CD4-positive, CD25-positive, alpha-beta regulatory T cell (primary cell): Measurements from ENCODE around the gene SDK1. TPM values are rescaled to one million over a fixed set of nuclear protein-coding genes. Genes with fewer than 3 reads are reported as not detected.
A peak's percentile ranks its signal among the peaks of the same experiment; 100 is the strongest.

ENCODE experiments used
- ATAC-seq, 2 donors: fragments of 150-1000 bp; cut with Tn5 transposase; one replicate each; pipeline ENCODE4 v1.10.0; 2021; ENCODE audit warnings: low read depth in 2 of 2, moderate number of reproducible peaks in 2 of 2, moderate library complexity in 1 of 2
- DNase-seq, 3 donors: peaks; one replicate each; pipeline versions ENCODE4 v3.0.0 to v3.0.0-alpha.2; 2012 to 2022; ENCODE audit warnings: mixed read lengths in 1 of 3
- H3K27ac ChIP-seq: one replicate; pipeline ENCODE4 v1.7.0; 2013; ENCODE audit warnings: mild to moderate bottlenecking, low read length; ENCODE audit not compliant: insufficient read depth, poor library complexity, severe bottlenecking
- H3K27me3 ChIP-seq: one replicate; pipeline ENCODE4 v1.7.0; 2013; ENCODE audit warnings: low read length; ENCODE audit not compliant: control insufficient read depth, insufficient read depth
- H3K36me3 ChIP-seq: one replicate; pipeline ENCODE4 v1.7.0; 2013; ENCODE audit warnings: mild to moderate bottlenecking, low read length, moderate library complexity; ENCODE audit not compliant: control insufficient read depth, insufficient read depth
- H3K4me1 ChIP-seq: 2 replicates; pipeline ENCODE4 v1.7.0; 2013; ENCODE audit warnings: mild to moderate bottlenecking, low read length; ENCODE audit not compliant: insufficient read depth, control insufficient read depth, poor library complexity, severe bottlenecking
- H3K4me3 ChIP-seq: one replicate; pipeline ENCODE4 v1.7.0; 2013; ENCODE audit warnings: low read depth, mild to moderate bottlenecking, low read length, moderate library complexity
- H3K9me3 ChIP-seq, 2 experiments: 1 replicate in 1 of 2; 2 replicates in 1 of 2; pipeline ENCODE4 v1.7.0; 2013; ENCODE audit warnings: low read length in 2 of 2, mild to moderate bottlenecking in 1 of 2, moderate library complexity in 1 of 2; ENCODE audit not compliant: control insufficient read depth in 2 of 2
- H3K27ac Mint-ChIP-seq, 3 donors: one replicate each; pipeline ENCODE4 v1.8.0; 2020 to 2022; ENCODE audit warnings: mild to moderate bottlenecking in 3 of 3, mixed read lengths in 3 of 3, moderate library complexity in 2 of 3
- H3K27me3 Mint-ChIP-seq: one replicate; pipeline ENCODE4 v1.8.0; 2022; ENCODE audit warnings: mild to moderate bottlenecking, mixed read lengths
- H3K36me3 Mint-ChIP-seq: one replicate; pipeline ENCODE4 v1.8.0; 2020; ENCODE audit warnings: mixed read lengths
- H3K4me1 Mint-ChIP-seq, 4 donors: one replicate each; pipeline ENCODE4 v1.8.0; 2020 to 2022; ENCODE audit warnings: mixed read lengths in 4 of 4, mild to moderate bottlenecking in 1 of 4
- H3K4me3 Mint-ChIP-seq, 4 donors: one replicate each; pipeline ENCODE4 v1.8.0; 2020 to 2022; ENCODE audit warnings: mild to moderate bottlenecking in 4 of 4, mixed read lengths in 4 of 4, moderate library complexity in 3 of 4
- H3K9me3 Mint-ChIP-seq, 7 donors: one replicate each; pipeline ENCODE4 v1.8.0; 2020 to 2022; ENCODE audit warnings: mixed read lengths in 7 of 7, mild to moderate bottlenecking in 3 of 7, moderate library complexity in 2 of 7
- polyA plus RNA-seq, 4 donors: library from polyadenylated mRNA; unstranded; fragments of 300-500 nt; fragmentation: Illumina TruSeq; gene quantifications; one replicate each; pipeline ENCODE4 v1.2.3, GENCODE V29; 2021
- total RNA-seq: library from RNA; stranded (reverse); gene quantifications from one replicate; pipeline ENCODE4 v1.2.3, GENCODE V29; 2022

Gene SDK1
- total and polyA plus RNA-seq, 5 donors from 2014 or later, result 0.47 TPM; not detected in 4

GRCh38 chr7:3292694-3293093 lies 8.4 kb upstream of the SDK1 start:
- H3K4me1 Mint-ChIP-seq, result no peaks in the 10 kb centered on the region
- Histone ChIP-seq H3K9me3 (peaks cover 0 to 3% of the 10 kb centered on the region in 2 experiments), H3K4me3 (no peak overlapping the region), H3K4me1 (no peaks in the 10 kb centered on the region), H3K27ac (no peak overlapping the region), H3K27me3 (peaks cover 4% of the 10 kb centered on the region), H3K36me3 (no peaks in the 10 kb centered on the region)
- peaks cover 19% of the 10 kb centered on the region for H3K27me3 Mint-ChIP-seq
- no peaks in the 10 kb centered on the region for H3K36me3 Mint-ChIP-seq
- H3K27ac Mint-ChIP-seq, result no peak overlapping the region
- DNase-seq (no peak), ATAC-seq (no peak)
- H3K9me3 Mint-ChIP-seq, result peaks cover 0 to 3% (median 0%) of the 10 kb centered on the region in 7 donors
- H3K4me3 Mint-ChIP-seq, result no peak overlapping the region

- no peak for ATAC-seq
- Mint-ChIP-seq H3K36me3 (no peaks in the 10 kb centered on the region), H3K27ac (peak overlapping the region in 1 of 3 donors; percentile 79), H3K4me3 (no peak overlapping the region), H3K27me3 (peaks cover 26% of the 10 kb centered on the region), H3K4me1 (peaks cover 0 to 1% (median 0%) of the 10 kb centered on the region in 4 donors), H3K9me3 (peaks cover 0 to 3% (median 0%) of the 10 kb centered on the region in 7 donors)
- H3K4me1 ChIP-seq, result no peaks in the 10 kb centered on the region
- no peak overlapping the region for H3K4me3 ChIP-seq
- no peaks in the 10 kb centered on the region for H3K36me3 ChIP-seq
- no peaks in the 10 kb centered on the region for H3K9me3 ChIP-seq
- H3K27me3 ChIP-seq, result peaks cover 6% of the 10 kb centered on the region
- DNase-seq, result no peak
- H3K27ac ChIP-seq, result no peak overlapping the region
Measured at GRCh38 chr7:3294432-3295100, 6.5 kb upstream of the SDK1 start.

DNA sequence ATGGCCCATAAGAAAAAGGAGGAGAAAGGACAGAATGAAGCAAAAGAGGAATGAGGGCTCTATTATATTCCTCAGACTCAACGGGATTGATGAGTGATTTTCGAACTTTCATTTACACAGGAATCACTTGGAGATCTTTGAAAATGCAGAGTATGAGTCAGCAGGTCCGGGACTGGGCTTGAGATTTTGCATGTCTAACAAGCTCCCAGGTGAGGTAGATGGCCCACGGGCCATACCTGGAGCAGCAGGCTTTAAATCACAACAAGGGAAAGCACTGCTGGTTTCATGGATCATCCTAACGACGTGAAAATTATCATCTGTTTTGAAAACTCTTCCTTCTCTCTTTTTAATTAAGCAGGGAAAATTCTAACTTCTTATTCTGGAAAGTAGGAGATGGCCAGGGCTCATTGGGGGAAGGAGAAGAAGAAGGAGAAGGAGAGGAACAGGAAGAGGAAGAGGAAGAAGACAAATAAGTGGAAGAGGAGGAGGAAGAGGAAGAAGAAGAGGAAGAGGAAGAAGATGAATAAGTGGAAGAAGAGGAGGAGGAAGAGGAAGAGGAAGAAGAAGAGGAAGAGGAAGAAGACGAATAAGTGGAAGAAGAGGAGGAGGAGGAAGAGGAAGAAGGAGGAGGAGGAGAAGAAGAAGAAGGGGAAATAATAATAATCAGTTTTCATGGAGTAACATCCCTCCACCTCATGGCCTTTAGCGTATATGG lies 3.8 kb upstream of the SDK1 start:
- peaks cover 6% of the 10 kb centered on the region for H3K27me3 ChIP-seq
- Mint-ChIP-seq H3K27ac (no peak overlapping the region), H3K27me3 (peaks cover 35% of the 10 kb centered on the region), H3K4me1 (peaks cover 0 to 11% (median 2%) of the 10 kb centered on the region in 4 donors), H3K4me3 (no peak overlapping the region), H3K36me3 (no peaks in the 10 kb centered on the region), H3K9me3 (peaks cover 0 to 2% (median 0%) of the 10 kb centered on the region in 7 donors)
- ATAC-seq, result no peak
- H3K4me3 ChIP-seq, result no peak overlapping the region
- peaks cover 16% of the 10 kb centered on the region for H3K4me1 ChIP-seq
- no peak for DNase-seq
- no peak overlapping the region for H3K27ac ChIP-seq
- H3K36me3 ChIP-seq, result no peaks in the 10 kb centered on the region
- H3K9me3 ChIP-seq, result no peaks in the 10 kb centered on the region

DNA sequence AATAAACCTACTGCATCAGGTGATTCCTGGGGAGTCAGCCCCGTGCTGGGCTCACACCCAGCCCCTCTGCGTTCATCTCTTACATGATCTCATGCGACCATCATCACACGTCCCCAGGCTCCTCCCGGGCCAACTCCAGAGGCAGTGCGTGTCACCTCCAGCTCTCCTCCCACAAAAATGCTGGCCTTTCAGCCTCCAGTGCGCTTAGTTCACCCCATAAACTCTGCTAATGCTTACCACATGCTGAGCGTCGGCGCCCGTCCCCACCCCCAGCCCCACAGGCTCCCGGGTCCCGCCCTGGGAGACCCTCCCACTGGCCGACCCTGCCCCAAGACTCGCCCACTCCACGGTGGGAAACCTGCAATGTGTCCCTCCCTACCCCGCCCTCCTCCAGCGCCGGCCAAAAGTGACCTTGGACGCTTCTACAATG lies 816 bp upstream of the SDK1 start:
- Histone ChIP-seq H3K27ac (no peak overlapping the region), H3K4me1 (peaks cover 16% of the 10 kb centered on the region), H3K36me3 (no peaks in the 10 kb centered on the region), H3K9me3 (no peaks in the 10 kb centered on the region), H3K4me3 (no peak overlapping the region), H3K27me3 (peaks cover 8% of the 10 kb centered on the region)
- ATAC-seq (no peak), DNase-seq (no peak)
- peaks cover 0 to 18% (median 8%) of the 10 kb centered on the region in 4 donors for H3K4me1 Mint-ChIP-seq
- H3K9me3 Mint-ChIP-seq, result peaks cover 0 to 2% (median 0%) of the 10 kb centered on the region in 7 donors
- no peaks in the 10 kb centered on the region for H3K36me3 Mint-ChIP-seq
- H3K27ac Mint-ChIP-seq, result peak overlapping the region in 1 of 3 donors; percentile 25
- peak overlapping the region in 3 of 4 donors; percentile 33 to 56 (median 43) for H3K4me3 Mint-ChIP-seq
- peaks cover 48% of the 10 kb centered on the region for H3K27me3 Mint-ChIP-seq

GRCh38 chr7:3301449-3301731 lies 338 bp downstream of the SDK1 start:
- Histone ChIP-seq H3K36me3 (no peaks in the 10 kb centered on the region), H3K4me3 (no peak overlapping the region), H3K27me3 (peaks cover 10% of the 10 kb centered on the region), H3K27ac (no peak overlapping the region), H3K9me3 (no peaks in the 10 kb centered on the region), H3K4me1 (peaks cover 16% of the 10 kb centered on the region)
- Mint-ChIP-seq H3K4me3 (no peak overlapping the region), H3K27me3 (peaks cover 55% of the 10 kb centered on the region), H3K4me1 (peaks cover 0 to 18% (median 8%) of the 10 kb centered on the region in 4 donors), H3K27ac (no peak overlapping the region), H3K36me3 (no peaks in the 10 kb centered on the region), H3K9me3 (peaks cover 0 to 2% (median 0%) of the 10 kb centered on the region in 7 donors)
- ATAC-seq, result no peak
- no peak for DNase-seq

DNA sequence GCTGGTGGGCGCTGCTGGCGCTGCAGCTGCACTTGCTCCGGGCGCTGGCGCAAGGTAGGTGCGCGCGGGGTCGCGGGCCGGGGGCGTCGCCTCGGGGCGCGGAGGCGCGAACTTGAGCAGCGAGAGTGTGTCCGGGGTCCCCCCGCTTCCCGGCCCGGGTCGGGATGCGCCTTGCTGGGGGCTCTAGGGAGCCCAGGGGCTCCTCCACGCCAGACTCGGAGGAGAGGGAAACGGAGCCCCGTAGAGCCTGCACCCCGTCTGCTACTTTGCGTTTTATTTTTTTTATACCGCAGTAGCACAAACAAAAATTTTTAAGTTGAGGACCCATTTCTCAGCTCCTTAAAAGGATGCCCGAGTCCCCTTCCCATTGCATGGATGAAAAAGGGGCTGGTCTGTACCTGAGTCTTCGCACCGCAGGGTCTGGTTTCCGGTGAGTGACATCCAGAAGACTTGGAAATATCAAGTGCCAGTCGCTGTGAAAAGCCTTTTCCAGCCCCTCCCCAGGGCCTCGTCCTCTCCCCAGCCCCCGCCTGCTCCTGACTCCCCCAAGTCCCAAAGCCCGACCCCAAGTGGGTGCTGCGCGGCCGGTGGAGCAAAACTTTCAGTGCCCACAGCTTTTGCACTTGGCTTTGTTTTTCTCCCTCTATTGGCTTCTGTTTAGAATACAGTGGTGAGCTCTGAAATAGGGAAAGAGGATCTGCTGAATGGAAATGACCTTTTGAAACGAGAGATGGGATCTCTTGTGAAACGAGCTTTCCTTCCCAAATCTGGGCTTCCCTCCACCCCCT lies 973 bp downstream of the SDK1 start:
- peaks cover 10% of the 10 kb centered on the region for H3K27me3 ChIP-seq
- Mint-ChIP-seq H3K27me3 (peaks cover 61% of the 10 kb centered on the region), H3K9me3 (peaks cover 0 to 2% (median 0%) of the 10 kb centered on the region in 7 donors), H3K36me3 (no peaks in the 10 kb centered on the region), H3K27ac (peak overlapping the region in 2 of 3 donors; percentile 53 to 91), H3K4me1 (peaks cover 0 to 18% (median 8%) of the 10 kb centered on the region in 4 donors), H3K4me3 (peak overlapping the region; percentile 87 to 93 (median 92))
- no peak for ATAC-seq
- peak in 1 of 3 donors; percentile 15 for DNase-seq
- H3K27ac ChIP-seq, result no peak overlapping the region
- H3K9me3 ChIP-seq, result no peaks in the 10 kb centered on the region
- H3K4me1 ChIP-seq, result peaks cover 16% of the 10 kb centered on the region
- H3K36me3 ChIP-seq, result no peaks in the 10 kb centered on the region
- H3K4me3 ChIP-seq, result peak overlapping the region; percentile 33

GRCh38 chr7:3302681-3303320 lies 1.7 kb downstream of the SDK1 start:
- DNase-seq (no peak), ATAC-seq (no peak)
- H3K27me3 ChIP-seq, result peaks cover 16% of the 10 kb centered on the region
- H3K36me3 ChIP-seq, result no peaks in the 10 kb centered on the region
- H3K4me3 ChIP-seq, result no peak overlapping the region
- H3K27ac Mint-ChIP-seq, result no peak overlapping the region
- H3K4me3 Mint-ChIP-seq, result peak overlapping the region; percentile 87 to 93 (median 92)
- H3K27ac ChIP-seq, result no peak overlapping the region
- H3K27me3 Mint-ChIP-seq, result peaks cover 65% of the 10 kb centered on the region
- no peaks in the 10 kb centered on the region for H3K36me3 Mint-ChIP-seq
- peaks cover 0 to 2% (median 0%) of the 10 kb centered on the region in 7 donors for H3K9me3 Mint-ChIP-seq
- no peaks in the 10 kb centered on the region for H3K9me3 ChIP-seq
- H3K4me1 ChIP-seq, result peaks cover 16% of the 10 kb centered on the region
- peaks cover 0 to 18% (median 8%) of the 10 kb centered on the region in 4 donors for H3K4me1 Mint-ChIP-seq
